ENCODE measurements around the gene WDCP.
"Not testable (repeated sequence)": the region's sequence is repeated elsewhere in the genome, so short reads cannot be mapped to it uniquely, and the experiment has no call there.

The WDCP gene, protein sequence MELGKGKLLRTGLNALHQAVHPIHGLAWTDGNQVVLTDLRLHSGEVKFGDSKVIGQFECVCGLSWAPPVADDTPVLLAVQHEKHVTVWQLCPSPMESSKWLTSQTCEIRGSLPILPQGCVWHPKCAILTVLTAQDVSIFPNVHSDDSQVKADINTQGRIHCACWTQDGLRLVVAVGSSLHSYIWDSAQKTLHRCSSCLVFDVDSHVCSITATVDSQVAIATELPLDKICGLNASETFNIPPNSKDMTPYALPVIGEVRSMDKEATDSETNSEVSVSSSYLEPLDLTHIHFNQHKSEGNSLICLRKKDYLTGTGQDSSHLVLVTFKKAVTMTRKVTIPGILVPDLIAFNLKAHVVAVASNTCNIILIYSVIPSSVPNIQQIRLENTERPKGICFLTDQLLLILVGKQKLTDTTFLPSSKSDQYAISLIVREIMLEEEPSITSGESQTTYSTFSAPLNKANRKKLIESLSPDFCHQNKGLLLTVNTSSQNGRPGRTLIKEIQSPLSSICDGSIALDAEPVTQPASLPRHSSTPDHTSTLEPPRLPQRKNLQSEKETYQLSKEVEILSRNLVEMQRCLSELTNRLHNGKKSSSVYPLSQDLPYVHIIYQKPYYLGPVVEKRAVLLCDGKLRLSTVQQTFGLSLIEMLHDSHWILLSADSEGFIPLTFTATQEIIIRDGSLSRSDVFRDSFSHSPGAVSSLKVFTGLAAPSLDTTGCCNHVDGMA

GRCh38 chr2:24046930-24047702 lies at the start of gene WDCP:
Gene WDCP, minus strand, starts transcription at chr2:24047391. Its CDS starts 7,897 bp downstream, at chr2:24039494.
- peak; percentile 83 for DNase-seq

GRCh38 chr2:24095171-24095677 lies 48.0 kb upstream of the WDCP start:
- not testable (repeated sequence) for DNase-seq

GRCh38 chr2:24093270-24093669 lies 46.1 kb upstream of the WDCP start:
- not testable (repeated sequence) for DNase-seq

DNA sequence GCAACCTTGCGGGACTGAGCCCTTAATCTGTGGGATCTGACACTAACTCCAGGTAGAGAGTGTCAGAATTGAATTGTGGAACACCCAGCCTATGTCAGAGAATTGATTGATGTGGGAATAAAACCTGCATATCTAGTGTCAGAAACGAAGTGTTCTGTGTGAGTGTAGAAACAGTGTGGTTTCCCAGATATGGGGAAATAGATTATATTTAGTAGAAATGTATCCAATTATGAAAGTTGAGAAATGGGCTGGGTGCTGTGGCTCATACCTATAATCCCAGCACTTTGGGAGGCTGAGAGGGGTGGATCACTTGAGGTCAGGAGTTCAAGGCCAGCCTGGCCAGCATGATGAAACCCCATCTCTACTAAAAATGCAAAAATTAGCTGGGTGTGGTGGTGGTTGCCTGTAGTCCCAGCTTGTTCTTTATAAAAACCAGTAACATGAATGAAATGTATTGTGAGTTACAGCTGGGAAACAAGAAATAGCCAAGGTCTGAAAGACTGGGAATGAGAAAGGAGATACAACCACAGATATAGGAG lies 41.7 kb upstream of the WDCP start:
- DNase-seq, result no peak

DNA sequence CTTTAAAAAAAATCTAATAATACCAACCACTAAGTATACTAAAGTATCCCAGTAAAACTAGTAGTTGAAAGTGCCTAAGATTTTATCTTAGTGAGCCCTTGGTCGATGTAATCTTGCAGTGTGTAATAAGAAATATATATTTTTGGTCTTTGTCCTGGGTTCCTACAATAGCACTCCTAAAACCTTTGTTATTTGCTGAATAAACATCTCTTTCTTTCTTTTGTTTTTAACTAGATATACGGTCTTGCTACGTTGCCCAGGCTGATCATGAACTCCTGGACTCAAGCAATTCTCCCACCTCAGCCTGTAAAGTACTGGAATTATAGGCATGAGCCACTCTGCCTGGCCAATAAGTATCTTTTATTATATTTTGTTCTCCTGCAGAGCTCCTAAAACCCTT lies 39.8 kb upstream of the WDCP start:
- DNase-seq, result no peak

DNA sequence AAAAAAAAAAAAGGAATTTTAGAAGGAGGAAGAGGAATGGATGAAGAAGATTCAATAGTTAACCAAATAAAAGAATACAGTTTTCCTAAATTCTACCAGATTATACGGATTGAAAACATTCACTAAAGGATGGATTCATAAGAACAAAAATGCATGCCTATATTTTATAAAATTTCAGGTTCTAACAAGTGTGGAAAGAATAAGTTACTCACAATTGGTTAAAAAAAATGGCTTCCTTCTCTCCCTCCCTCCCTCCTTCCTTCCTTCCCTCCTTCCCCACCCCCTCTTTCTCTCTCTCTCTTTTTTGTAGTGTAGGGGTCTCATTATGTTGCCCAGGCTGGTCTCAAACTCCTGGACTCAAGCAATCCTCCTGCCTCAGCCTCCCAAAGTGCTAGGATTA lies 39.0 kb upstream of the WDCP start:
- DNase-seq, result no peak

- DNase-seq, result no peak
Observed at GRCh38 chr2:24085200-24085489, 38.0 kb upstream of the WDCP start.

DNA sequence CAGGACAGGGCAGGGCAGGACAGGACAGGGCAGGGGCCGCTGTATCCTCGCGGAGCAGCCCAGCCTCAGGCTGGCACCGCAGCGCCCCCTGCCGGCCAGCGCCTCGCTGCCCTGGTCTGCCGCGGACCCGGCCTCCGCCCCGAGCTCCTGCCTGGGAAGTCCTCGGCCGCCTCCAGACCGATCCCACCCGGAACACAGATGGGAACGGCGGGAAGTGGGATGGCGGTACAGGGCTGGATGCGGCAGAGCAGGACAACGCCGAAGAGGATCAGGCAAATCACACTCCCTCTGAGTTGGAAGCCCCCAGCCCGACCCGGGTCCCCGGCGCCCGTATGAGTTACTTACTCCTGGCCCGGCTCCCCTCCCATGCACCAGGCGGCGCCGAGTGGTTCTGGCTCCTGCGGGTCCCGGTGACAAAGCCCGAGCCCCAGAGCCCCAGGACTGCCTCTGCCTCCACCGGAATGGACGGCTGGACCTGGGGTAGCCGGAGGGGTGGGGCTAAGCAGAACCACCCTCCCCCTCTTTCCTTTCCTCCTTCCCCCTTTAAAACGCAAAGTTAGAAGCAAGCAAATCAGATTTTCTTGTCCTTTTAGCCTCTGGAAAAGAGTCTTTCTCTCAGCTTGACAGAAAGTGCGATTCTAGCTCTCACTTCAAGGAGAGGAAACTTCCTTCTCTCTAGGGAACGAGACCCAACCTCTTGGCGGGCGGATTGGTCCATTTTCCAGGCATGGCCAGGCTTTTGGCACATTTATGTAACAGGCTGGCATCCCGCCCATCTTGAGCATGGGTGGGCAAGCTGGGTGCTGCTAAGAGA lies 37.4 kb upstream of the WDCP start, which contains the start of gene TP53I3:
TSS of gene TP53I3 (minus strand) at position 449 of the 814 bp plus-strand sequence. CDS start 508 bp downstream, outside the sequence.
- DNase-seq, result peak; percentile 88

GRCh38 chr2:24083567-24084385 lies 36.6 kb upstream of the WDCP start:
- no peak for DNase-seq

DNA sequence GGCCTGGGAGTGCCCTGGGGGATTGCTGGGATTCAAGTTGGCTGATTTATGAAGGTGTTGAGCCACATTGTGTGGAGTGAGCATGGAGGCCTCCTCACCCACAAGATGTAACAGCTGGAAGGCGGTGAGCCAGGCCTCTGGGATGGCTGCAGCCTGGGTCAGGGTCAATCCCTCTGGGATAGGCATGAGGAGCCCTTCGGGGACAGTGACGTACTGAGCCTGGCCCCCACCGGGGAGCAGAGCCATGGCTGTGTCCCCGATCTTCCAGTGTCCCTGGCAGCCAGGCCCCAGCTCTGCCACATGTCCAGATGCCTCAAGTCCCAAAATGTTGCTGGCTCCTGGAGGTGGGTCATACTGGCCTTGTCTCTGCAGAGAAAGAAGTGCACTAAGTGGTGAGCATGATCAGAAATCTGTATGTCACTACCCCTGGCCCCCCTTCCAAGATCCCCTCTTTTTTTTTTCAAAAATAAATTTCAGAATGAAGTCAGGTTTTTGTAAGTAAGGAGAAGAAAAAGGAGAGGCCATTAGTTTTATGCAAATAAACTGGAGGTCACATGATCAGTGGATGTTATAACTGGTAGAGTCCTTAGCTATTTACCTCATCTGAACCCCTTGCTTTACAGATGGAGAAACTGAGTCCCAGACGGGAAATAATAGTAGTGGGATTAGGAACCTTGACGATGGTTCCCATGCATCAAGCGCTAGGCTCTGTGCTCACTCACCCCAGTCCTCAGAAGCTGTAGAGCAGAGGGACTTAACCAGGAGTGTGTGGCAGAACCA lies 35.8 kb upstream of the WDCP start:
- DNase-seq, result no peak

DNA sequence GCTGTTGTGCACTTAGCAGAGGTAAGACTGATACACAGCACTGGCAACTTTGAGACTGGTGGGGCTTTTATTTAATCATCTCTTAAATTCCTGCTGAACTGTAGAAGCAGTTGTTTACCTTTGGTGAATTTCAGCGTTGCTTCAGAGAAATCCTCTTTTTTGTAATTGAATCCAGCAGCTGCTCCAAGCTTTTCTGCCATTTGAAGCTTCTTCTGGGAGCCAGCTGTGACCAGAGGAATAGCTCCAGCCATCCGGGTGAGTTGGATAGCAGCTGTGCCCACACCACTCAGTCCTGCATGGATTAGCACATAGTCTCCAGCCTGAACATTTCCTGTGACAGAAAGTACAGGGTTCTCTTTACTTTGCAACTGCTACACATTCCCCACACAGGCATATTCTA lies 33.5 kb upstream of the WDCP start:
- no peak for DNase-seq

GRCh38 chr2:24077879-24078278 lies 30.7 kb upstream of the WDCP start:
- DNase-seq, result no peak

GRCh38 chr2:24077535-24077877 lies 30.3 kb upstream of the WDCP start:
- DNase-seq, result no peak

DNA sequence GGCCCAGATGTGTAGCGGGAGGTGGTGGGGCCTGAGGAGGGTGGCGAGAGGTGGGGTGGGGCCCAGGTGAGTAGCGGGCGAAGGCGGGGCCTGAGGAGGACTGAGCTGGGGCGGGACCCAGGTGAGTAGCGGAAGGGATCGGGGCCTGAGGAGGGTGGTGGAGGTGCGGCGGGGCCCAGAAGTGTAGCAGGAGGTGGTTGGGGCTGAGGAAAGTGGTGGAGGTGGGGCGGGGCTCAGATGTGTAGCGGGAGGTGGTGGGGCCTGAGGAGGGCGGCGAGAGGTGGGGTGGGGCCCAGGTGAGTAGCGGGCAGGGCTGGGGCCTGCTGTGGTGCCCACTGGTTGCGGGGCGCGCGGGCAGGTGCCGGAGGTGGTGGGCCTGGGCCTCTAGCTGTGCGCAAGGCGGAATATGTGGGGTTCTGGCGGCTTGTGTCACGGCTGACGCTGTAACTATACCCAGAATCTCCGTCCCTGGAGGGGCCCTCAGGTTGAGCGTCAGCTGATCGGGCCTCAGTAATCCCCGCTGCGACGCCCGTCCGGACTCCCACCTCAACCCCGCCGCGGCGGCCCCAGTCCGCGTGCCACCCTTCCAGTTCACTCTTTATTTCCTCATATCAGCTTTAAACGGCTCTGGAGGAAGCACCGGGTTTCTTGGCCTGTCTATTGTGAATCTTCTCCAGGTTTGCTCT lies 29.8 kb upstream of the WDCP start:
- no peak for DNase-seq

DNA sequence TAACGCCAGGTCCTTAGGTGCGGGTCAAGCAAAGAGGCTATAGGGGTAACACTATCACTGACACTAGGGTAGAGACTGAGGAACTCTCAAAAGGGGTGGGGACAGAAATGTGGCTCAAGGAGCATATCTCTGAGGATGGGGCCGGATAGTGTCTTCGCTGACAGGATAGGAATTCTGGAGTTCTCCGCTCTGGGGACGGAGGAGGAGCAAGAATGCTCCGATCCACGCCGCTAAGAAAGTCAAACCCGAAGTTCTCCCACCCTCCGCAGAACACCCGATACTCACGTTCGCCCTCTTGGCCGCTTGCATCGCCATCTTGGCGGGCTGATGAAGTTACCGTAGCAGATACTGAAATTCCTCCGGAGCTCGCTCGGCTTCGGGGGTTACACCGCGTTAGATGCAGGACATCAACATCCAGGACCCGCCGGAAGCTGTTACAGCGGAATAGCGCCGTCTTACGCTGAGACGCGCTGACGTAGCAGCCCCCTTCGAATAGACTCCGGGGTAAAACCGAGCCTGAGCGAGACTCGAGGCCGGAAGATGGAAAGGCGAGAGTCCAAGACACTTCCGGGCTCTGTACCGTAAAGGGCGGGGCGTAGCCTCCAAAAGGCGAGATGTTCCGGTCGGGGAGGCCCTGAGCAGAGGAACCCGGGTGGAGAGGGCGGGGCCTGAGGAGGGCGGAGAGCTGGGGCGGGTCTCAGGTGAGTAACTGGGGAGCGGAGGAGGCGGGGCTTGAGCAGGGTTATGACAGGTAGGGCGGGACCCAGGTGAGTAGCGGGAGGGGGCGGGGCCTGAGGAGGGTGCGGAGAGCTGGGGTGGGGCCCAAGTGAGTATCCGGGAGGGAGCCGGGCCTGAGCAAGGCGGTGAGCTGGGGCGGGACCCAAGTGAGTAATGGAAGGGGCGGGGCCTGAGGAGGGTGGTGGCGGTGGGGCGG lies 29.0 kb upstream of the WDCP start, which contains the start of gene SF3B6:
TSS of gene SF3B6 (minus strand) at position 412 of the 934 bp plus-strand sequence. CDS start at position 315, 97 bp downstream.
- DNase-seq, result peak; percentile 100

DNA sequence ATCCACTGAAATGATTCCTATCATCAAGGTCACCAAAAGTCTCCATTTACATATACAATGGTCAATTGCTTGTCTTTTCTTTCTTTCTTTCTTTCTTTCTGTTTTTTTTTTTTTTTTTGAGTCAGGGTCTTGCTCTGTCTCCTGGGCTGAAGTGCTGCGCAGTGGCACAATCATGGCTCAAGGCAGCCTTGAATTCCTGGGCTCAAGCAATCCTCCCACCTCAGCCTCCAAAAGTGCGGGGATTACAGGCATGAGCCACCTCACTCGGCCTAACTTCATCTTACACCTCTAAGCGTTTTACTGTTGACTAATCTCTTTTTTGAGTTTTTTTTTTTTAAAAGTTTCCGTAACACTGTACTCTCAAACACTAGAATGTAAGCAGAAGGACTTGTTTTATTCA lies 28.1 kb upstream of the WDCP start:
- no peak for DNase-seq

GRCh38 chr2:24073816-24074215 lies 26.6 kb upstream of the WDCP start:
- DNase-seq, result no peak

- no peak for DNase-seq
Observed at GRCh38 chr2:24072259-24072658, 25.1 kb upstream of the WDCP start.

DNA sequence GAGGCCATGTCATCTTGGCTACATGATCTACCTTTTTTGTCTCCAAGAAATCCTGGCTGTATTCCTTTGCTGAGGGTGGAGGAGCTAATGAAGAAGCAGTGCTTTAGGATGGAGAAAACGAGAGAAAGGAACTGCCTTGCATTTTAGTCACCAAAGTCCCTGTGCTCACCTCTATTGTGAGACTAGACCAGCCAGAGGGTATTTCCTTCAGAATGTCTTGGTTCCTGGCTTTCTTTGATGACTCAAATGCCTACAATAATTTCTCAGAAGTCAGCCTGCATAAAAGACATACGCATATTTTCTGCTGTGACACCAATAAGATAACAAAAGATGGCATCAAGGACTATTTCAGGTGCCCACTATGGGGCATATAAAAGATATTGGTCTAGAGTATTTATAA lies 18.1 kb upstream of the WDCP start:
- DNase-seq, result no peak
